Measurements from ENCODE around the gene KPNB1.

Gene KPNB1

GRCh38 chr17:47636273-47637030 is 13.3 kb upstream of the KPNB1 start:
- no peak overlapping the region for H3K4me3 ChIP-seq (replicated peaks; ENCODE audit: low read depth, low read length)
- TF ChIP-seq CTCF (IDR thresholded peaks at IDR 0.05; ENCODE audit: low read length, missing control alignments), result no peak
- DNase-seq (ENCODE audit: low read depth), result no peak

GRCh38 chr17:47638903-47639302 is 10.8 kb upstream of the KPNB1 start:
- TF ChIP-seq CTCF (IDR thresholded peaks at IDR 0.05; ENCODE audit: low read length, missing control alignments), result no peak
- no peak for DNase-seq (ENCODE audit: low read depth)
- H3K4me3 ChIP-seq (replicated peaks; ENCODE audit: low read depth, low read length), result no peak overlapping the region

- no peak for TF ChIP-seq CTCF (IDR thresholded peaks at IDR 0.05; ENCODE audit: low read length, missing control alignments)
- DNase-seq (ENCODE audit: low read depth), result no peak
- H3K4me3 ChIP-seq (replicated peaks; ENCODE audit: low read depth, low read length), result no peak overlapping the region
Observed at GRCh38 chr17:47640076-47640475, 9.6 kb upstream of the KPNB1 start.

GRCh38 chr17:47641202-47641601 is 8.5 kb upstream of the KPNB1 start:
- TF ChIP-seq CTCF (IDR thresholded peaks at IDR 0.05; ENCODE audit: low read length, missing control alignments), result no peak
- DNase-seq (ENCODE audit: low read depth), result no peak
- H3K4me3 ChIP-seq (replicated peaks; ENCODE audit: low read depth, low read length), result no peak overlapping the region

- TF ChIP-seq CTCF (IDR thresholded peaks at IDR 0.05; ENCODE audit: low read length, missing control alignments), result no peak
- DNase-seq (ENCODE audit: low read depth), result peak; percentile 46
- no peak overlapping the region for H3K4me3 ChIP-seq (replicated peaks; ENCODE audit: low read depth, low read length)
Observed at GRCh38 chr17:47643116-47643515, 6.6 kb upstream of the KPNB1 start.

- no peak for TF ChIP-seq CTCF (IDR thresholded peaks at IDR 0.05; ENCODE audit: low read length, missing control alignments)
- no peak for DNase-seq (ENCODE audit: low read depth)
- H3K4me3 ChIP-seq (replicated peaks; ENCODE audit: low read depth, low read length), result no peak overlapping the region
Observed at GRCh38 chr17:47644324-47644723, 5.4 kb upstream of the KPNB1 start.

GRCh38 chr17:47649972-47650524 is 329 bp downstream of the KPNB1 start:
- no peak for DNase-seq (ENCODE audit: low read depth)
- TF ChIP-seq CTCF (IDR thresholded peaks at IDR 0.05; ENCODE audit: low read length, missing control alignments), result no peak
- peak overlapping the region; percentile 80 for H3K4me3 ChIP-seq (replicated peaks; ENCODE audit: low read depth, low read length)

Measured in fibroblast of pulmonary artery (primary cell).